ENCODE results near the gene VAC14.
A peak's percentile ranks its signal among the peaks of the same experiment; 100 is the strongest.

VAC14 gene

GRCh38 chr16:70784692-70785555 lies 16.0 kb downstream of the VAC14 start:
- TF ChIP-seq, protein P1, sequence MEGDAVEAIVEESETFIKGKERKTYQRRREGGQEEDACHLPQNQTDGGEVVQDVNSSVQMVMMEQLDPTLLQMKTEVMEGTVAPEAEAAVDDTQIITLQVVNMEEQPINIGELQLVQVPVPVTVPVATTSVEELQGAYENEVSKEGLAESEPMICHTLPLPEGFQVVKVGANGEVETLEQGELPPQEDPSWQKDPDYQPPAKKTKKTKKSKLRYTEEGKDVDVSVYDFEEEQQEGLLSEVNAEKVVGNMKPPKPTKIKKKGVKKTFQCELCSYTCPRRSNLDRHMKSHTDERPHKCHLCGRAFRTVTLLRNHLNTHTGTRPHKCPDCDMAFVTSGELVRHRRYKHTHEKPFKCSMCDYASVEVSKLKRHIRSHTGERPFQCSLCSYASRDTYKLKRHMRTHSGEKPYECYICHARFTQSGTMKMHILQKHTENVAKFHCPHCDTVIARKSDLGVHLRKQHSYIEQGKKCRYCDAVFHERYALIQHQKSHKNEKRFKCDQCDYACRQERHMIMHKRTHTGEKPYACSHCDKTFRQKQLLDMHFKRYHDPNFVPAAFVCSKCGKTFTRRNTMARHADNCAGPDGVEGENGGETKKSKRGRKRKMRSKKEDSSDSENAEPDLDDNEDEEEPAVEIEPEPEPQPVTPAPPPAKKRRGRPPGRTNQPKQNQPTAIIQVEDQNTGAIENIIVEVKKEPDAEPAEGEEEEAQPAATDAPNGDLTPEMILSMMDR (IDR thresholded peaks at IDR 0.05; ENCODE audit: insufficient read depth, low read depth, low read length, missing control alignments) = no peak
- DNase-seq (ENCODE audit: low read depth) = no peak
- no peak overlapping the region for H3K4me3 ChIP-seq (ENCODE audit: low read length)

DNA sequence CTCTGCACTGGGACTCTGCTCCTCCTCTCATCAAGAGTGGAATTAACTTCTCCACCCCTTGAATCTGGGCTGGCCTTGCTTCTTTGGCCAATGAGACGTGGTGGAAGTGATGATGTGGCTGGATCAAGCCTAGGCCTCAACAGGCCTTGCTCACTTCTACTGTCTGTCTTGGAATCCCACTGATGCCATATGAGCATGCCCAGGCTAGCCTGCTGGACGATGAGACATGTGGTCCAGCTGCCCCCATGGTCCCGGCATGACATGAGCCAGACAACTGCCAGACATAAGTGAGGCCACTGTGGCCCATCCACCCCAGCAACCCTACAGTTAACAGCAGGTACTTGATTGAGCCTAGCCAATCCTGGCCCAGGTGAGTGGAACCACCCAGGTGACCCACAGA lies 18.7 kb downstream of the VAC14 start:
- TF ChIP-seq, protein P1 (IDR thresholded peaks at IDR 0.05; ENCODE audit: insufficient read depth, low read depth, low read length, missing control alignments) = no peak
- H3K4me3 ChIP-seq (ENCODE audit: low read length) = no peak overlapping the region
- peak; percentile 55 for DNase-seq (ENCODE audit: low read depth)

DNA sequence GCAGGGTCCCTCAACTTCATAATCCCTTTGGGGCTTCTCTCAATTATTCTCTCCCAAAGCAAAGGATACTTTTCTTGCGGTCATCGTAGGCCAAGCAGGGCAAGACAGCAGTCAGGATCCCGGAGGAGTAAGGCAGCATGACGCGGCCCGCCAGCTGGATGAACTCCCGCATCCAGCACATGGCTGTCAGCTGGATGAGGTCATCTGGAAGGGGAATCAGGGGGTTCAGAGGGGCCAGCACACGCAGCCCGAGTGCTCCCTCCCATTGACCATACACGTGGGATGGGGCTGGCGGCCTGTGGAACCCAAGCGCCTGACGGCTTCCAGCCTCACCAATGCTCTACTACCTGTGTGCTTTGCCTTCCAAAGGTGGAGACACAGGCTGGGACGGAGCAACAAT lies 19.2 kb downstream of the VAC14 start:
- H3K4me3 ChIP-seq (ENCODE audit: low read length) = no peak overlapping the region
- DNase-seq (ENCODE audit: low read depth) = no peak
- TF ChIP-seq, protein P1 (IDR thresholded peaks at IDR 0.05; ENCODE audit: insufficient read depth, low read depth, low read length, missing control alignments) = no peak

DNA sequence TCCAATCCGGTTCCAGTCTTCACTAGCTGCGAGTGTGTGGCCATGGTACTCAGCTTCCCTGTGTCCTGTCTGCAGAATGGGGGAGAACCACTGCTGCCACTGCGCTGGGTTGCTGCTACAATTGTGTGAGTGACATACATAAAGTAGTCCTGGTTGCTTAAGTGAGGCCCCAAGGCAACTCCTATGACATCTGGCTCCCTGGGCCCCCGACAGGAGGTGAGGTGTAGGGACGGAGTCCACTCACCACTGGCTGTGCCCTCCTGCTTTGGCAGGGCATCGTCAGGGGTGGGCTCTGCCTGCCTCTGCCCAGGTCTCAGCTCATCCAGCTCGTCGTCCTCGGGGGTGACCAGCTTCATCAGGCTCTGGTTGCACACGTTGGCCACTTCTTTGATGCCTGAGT lies 20.4 kb downstream of the VAC14 start:
- TF ChIP-seq, protein P1 (IDR thresholded peaks at IDR 0.05; ENCODE audit: insufficient read depth, low read depth, low read length, missing control alignments) = no peak
- no peak overlapping the region for H3K4me3 ChIP-seq (ENCODE audit: low read length)
- DNase-seq (ENCODE audit: low read depth) = no peak

DNA sequence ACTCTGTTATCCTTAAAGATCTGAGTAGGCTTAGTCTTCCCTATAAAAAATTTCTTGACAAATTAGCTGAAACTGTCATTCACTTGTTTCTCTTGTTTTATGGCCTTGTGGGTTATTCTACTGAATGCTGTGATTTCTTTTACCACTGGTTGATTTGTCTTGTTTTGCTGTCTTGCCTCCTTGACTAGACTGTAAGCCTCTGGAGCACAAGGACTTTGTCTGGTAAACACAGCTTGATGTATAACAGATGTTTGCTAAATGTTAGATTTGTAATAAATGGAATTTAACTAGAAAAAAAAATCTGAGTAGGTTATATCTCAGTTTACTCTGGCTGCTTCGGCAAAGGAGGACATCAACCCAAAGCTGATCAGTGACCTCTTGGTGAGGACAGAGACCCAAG lies 21.6 kb downstream of the VAC14 start:
- no peak overlapping the region for H3K4me3 ChIP-seq (ENCODE audit: low read length)
- no peak for DNase-seq (ENCODE audit: low read depth)
- TF ChIP-seq, protein P1 (IDR thresholded peaks at IDR 0.05; ENCODE audit: insufficient read depth, low read depth, low read length, missing control alignments) = no peak

- peak; percentile 89 for DNase-seq (ENCODE audit: low read depth)
- no peak overlapping the region for H3K4me3 ChIP-seq (ENCODE audit: low read length)
Measured at GRCh38 chr16:70778901-70779309, 22.1 kb downstream of the VAC14 start.

More at GRCh38 chr16:70778901-70779309, 22.1 kb downstream of the VAC14 start:
- TF ChIP-seq, protein P1 (IDR thresholded peaks at IDR 0.05; ENCODE audit: insufficient read depth, low read depth, low read length, missing control alignments) = no peak

All from epithelial cell of esophagus (primary cell).